ENCODE data around the gene GPATCH1. TPM values are rescaled to one million over a fixed set of nuclear protein-coding genes. Genes with fewer than 3 reads are reported as not detected.

GPATCH1 gene
- total RNA-seq, 2 experiments from 2014 or later = 12.7 to 13.6 TPM

DNA sequence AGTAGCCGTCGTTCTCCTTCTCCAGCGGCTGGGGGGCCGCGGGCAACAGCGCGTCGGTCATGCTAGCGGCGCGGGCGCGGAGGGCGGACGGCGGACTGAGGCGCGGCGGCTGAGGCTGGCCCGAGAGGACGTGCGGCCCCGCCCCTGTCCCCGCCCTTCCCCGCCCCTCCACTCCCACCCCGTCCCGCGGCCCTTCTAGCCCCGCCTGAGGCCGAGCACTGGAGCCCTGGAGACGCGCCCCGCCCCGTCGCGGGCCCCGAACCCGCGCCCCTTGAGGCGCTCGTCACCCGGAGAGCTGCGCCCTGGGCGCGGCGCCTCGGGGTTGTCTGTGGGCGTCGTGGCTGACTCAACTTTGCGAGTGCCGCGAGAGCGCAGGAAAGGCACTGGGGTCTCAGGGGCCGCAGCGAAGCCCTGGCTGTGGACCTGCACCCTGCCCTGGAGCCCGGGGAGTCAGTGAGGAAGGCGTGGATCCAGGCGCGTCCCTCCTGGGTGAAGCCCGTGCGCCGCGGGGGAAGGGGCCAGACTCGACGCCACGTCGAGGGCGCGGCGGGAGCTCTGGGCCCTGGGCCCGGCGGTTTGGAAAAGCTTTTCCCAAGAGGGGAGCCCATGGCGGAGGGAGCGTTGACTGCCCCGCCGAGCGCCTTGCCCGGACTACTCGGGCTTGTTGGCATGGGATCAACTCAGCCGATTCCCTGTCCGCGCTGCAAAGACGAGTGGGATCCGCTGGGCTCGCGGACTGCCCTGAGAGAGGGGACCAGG lies 16.0 kb upstream of the GPATCH1 start, which contains the start of gene RHPN2:
Gene RHPN2, minus strand, starts transcription at position 97 of the 759 bp plus-strand sequence. Its CDS starts 36 bp downstream, at position 61.
- H3K4me1 Mint-ChIP-seq (ENCODE audit: low read depth) = peaks cover 9% of the 10 kb centered on the region

DNA sequence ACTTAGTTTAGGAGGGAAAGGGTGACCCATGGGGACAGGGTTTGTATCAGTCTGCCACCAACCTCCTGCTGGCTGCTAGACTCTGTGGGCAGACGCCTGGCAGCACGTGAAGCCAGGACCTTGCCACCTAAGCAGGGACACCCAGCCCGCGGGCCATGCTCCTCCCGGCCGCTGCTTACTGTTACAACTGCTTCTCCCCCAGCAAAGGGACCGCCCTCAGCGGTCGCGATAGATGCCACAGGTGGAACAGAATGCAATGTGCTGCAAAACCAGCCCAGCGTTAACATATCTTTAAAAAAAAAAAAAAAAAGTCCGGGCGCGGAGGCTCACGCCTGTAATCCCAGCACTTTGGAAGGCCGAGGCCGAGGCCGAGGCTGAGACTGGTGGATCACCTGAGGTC lies 14.4 kb upstream of the GPATCH1 start:
- no peaks in the 10 kb centered on the region for H3K9me3 Mint-ChIP-seq (ENCODE audit: insufficient read depth)
- ATAC-seq (no peak), DNase-seq (no peak)
- ChIA-PET CTCF (no interaction called here), POLR2A (no interaction called here)
- peaks cover 9% of the 10 kb centered on the region for H3K4me1 Mint-ChIP-seq (ENCODE audit: low read depth)
- H3K4me3 Mint-ChIP-seq = no peak overlapping the region
- peaks cover 19% of the 10 kb centered on the region for H3K27me3 Mint-ChIP-seq (ENCODE audit: low read depth)
- H3K36me3 Mint-ChIP-seq (ENCODE audit: low read depth) = no peaks in the 10 kb centered on the region
- no peak overlapping the region for H3K27ac Mint-ChIP-seq

More for the DNA sequence above, 16.0 kb upstream of the GPATCH1 start, which contains the start of gene RHPN2:
- H3K9me3 Mint-ChIP-seq (ENCODE audit: insufficient read depth) = no peaks in the 10 kb centered on the region
- H3K27me3 Mint-ChIP-seq (ENCODE audit: low read depth) = peaks cover 23% of the 10 kb centered on the region
- no peaks in the 10 kb centered on the region for H3K36me3 Mint-ChIP-seq (ENCODE audit: low read depth)
- POLR2A ChIA-PET = no interaction called here
- CTCF ChIA-PET = no interaction called here
- ATAC-seq = peak; percentile 92
- peak; percentile 64 for DNase-seq
- peak within 1 kb of the TSS; percentile 63 for H3K4me3 Mint-ChIP-seq
- no peak within 1 kb of the TSS for H3K27ac Mint-ChIP-seq

DNA sequence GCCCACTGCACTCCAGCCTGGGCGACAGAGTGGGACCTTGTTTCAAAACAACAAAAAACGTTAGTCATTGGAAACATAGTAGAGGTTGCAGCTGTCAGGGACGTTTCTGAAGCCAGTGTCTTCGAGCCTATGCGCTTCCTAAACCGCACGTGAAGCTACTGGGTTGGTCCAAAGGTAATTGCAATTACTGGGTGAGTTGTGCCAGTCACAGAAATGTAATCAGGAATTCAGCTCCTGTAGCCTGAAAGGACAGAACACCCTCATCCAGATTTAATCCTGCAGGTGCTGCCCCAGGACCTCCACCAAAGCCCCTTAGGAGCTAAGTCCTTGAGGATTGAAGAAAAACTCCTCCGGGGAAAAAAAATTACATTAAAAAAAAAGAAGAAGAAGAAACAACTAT lies 13.9 kb upstream of the GPATCH1 start:
- Mint-ChIP-seq H3K27ac (no peak overlapping the region), H3K4me3 (no peak overlapping the region), H3K9me3 (ENCODE audit: insufficient read depth) (no peaks in the 10 kb centered on the region), H3K36me3 (ENCODE audit: low read depth) (no peaks in the 10 kb centered on the region), H3K4me1 (ENCODE audit: low read depth) (peaks cover 9% of the 10 kb centered on the region), H3K27me3 (ENCODE audit: low read depth) (peaks cover 19% of the 10 kb centered on the region)
- CTCF ChIA-PET = no interaction called here
- ATAC-seq = no peak
- DNase-seq = no peak
- POLR2A ChIA-PET = interaction anchor here (0.7 kb wide), 1 partner anchor 258 kb away, joined by 3 read pairs; no protein-coding TSS in a partner anchor

DNA sequence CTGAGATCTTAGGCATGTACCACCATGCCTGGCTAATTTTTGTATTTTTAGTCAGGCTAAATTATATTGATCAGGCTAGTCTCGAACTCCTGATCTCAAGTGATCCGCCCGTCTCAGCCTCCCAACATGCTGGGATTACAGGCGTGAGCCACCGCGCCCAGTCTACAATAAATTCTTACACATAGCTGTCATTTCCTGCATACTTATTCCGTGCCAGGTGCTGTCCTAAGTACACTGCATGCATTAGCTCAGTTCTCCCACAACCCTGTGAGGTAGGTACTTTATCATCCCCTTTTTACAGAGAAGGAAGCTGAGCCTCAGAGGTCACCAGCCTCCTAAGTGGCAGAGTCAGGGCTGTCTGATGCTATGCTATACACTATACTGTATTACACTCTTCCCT lies 9.1 kb upstream of the GPATCH1 start:
- ATAC-seq (no peak), DNase-seq (no peak)
- H3K27me3 Mint-ChIP-seq (ENCODE audit: low read depth) = peaks cover 2% of the 10 kb centered on the region
- no peaks in the 10 kb centered on the region for H3K4me1 Mint-ChIP-seq (ENCODE audit: low read depth)
- H3K9me3 Mint-ChIP-seq (ENCODE audit: insufficient read depth) = no peaks in the 10 kb centered on the region
- no peaks in the 10 kb centered on the region for H3K36me3 Mint-ChIP-seq (ENCODE audit: low read depth)
- ChIA-PET POLR2A (no interaction called here), CTCF (interaction anchor here (1.0 kb wide), 1 partner anchor 31 kb away, joined by 3 read pairs; no protein-coding TSS in a partner anchor)
- H3K27ac Mint-ChIP-seq = no peak overlapping the region
- H3K4me3 Mint-ChIP-seq = no peak overlapping the region

DNA sequence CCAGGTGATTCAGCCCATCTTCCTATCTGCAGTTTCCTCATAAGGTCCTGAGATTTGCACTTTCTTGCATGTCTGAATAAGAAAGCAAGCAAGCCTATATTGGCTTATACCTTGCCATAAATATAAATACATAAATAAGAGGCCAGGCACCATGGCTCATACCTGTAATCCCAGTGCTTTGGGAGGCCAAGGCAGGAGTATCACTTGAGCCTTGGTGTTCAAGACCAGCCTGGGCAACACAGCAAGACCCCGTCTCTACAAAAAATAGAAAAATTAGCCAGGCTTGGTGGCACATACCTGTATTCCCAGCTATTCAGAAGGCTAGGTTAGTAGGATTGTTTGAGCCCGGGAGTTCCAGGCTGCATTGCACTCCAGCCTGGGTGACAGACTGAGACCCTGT lies 5.5 kb upstream of the GPATCH1 start:
- Mint-ChIP-seq H3K36me3 (ENCODE audit: low read depth) (no peaks in the 10 kb centered on the region), H3K27me3 (ENCODE audit: low read depth) (no peaks in the 10 kb centered on the region), H3K9me3 (ENCODE audit: insufficient read depth) (no peaks in the 10 kb centered on the region), H3K27ac (no peak overlapping the region), H3K4me3 (no peak overlapping the region), H3K4me1 (ENCODE audit: low read depth) (peaks cover 8% of the 10 kb centered on the region)
- ChIA-PET POLR2A (no interaction called here), CTCF (no interaction called here)
- DNase-seq = no peak
- no peak for ATAC-seq

DNA sequence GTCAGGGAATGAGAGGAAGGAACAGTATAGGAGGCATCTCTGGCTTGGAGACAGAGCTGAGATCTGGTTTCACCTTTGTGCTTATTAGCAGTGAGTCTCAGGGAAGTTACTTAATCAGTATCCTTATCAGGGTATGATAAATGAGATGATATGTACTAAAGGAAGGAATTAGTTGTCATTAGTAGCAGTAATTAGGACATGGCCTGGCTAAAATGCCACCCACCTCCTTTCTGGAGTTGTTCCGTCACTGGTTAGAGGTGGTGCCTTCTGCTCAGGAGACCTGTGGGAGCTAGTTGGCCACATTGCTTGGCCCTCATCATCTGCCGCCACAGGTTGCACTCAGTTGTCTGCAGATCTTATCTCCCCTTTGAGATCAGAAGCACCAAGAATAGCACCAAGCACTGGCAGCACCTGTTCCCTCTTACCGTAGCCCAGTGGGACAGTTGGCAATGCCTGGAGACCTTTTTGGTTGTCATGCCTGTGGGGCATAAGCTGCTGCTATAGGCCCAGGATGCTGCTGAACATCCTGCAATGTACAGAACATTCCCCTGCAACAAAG lies 4.7 kb downstream of the GPATCH1 start:
- peaks cover 19% of the 10 kb centered on the region for H3K4me1 Mint-ChIP-seq (ENCODE audit: low read depth)
- ChIA-PET POLR2A (interaction anchor here (0.6 kb wide), 1 partner anchor 153 kb away, joined by 3 read pairs; no protein-coding TSS in a partner anchor), CTCF (interaction anchor here (0.7 kb wide), 1 partner anchor 110 kb away, joined by 3 read pairs; no protein-coding TSS in a partner anchor)
- peaks cover 16% of the 10 kb centered on the region for H3K36me3 Mint-ChIP-seq (ENCODE audit: low read depth)
- DNase-seq (no peak), ATAC-seq (no peak)
- no peak overlapping the region for H3K27ac Mint-ChIP-seq
- no peaks in the 10 kb centered on the region for H3K27me3 Mint-ChIP-seq (ENCODE audit: low read depth)
- H3K4me3 Mint-ChIP-seq = no peak overlapping the region
- H3K9me3 Mint-ChIP-seq (ENCODE audit: insufficient read depth) = no peaks in the 10 kb centered on the region

DNA sequence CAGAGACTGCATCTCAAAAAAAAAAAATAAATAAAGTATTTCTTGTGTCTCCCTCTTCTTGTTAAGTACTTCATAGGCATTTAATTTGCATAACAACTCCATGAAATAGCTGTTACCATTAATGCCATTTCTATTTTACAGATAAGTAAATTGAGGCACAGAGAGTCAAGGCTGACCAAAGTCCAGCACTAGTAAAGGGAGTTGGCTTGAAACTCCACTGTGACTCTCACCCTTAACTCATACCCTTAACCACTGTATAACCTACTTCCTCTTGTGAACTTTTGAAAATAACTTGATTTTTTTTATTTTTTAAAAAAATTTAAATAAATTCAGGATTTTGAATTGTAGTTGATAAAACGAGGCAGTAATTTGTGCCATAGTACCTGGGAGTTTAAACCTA lies 6.0 kb downstream of the GPATCH1 start:
- Mint-ChIP-seq H3K4me3 (no peak overlapping the region), H3K4me1 (ENCODE audit: low read depth) (peaks cover 7% of the 10 kb centered on the region), H3K27ac (no peak overlapping the region), H3K9me3 (ENCODE audit: insufficient read depth) (no peaks in the 10 kb centered on the region), H3K27me3 (ENCODE audit: low read depth) (no peaks in the 10 kb centered on the region), H3K36me3 (ENCODE audit: low read depth) (peaks cover 18% of the 10 kb centered on the region)
- CTCF ChIA-PET = no interaction called here
- DNase-seq (no peak), ATAC-seq (no peak)
- POLR2A ChIA-PET = no interaction called here

DNA sequence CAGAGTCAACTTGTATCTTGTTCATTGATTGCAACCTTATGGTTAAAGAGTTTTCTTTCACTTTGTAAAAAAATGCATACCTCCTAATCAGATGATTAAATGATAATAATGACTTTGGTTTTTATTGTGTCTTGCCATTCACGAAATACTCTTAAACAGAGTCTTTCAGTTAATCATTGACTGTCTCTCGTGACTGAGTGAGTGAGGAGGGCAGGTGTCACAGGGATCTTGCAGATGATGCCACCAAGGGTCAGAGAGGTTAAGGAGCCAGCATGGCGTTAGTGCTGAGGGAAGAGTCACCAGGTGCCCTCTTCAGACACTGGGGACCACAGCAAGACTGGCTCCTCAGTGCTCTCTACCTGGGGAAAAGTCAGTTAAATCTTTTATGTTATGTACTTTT lies 8.0 kb downstream of the GPATCH1 start:
- Mint-ChIP-seq H3K36me3 (ENCODE audit: low read depth) (peaks cover 26% of the 10 kb centered on the region), H3K9me3 (ENCODE audit: insufficient read depth) (no peaks in the 10 kb centered on the region), H3K27me3 (ENCODE audit: low read depth) (no peaks in the 10 kb centered on the region), H3K27ac (no peak overlapping the region), H3K4me1 (ENCODE audit: low read depth) (no peaks in the 10 kb centered on the region), H3K4me3 (no peak overlapping the region)
- CTCF ChIA-PET = no interaction called here
- POLR2A ChIA-PET = no interaction called here
- no peak for ATAC-seq
- no peak for DNase-seq

DNA sequence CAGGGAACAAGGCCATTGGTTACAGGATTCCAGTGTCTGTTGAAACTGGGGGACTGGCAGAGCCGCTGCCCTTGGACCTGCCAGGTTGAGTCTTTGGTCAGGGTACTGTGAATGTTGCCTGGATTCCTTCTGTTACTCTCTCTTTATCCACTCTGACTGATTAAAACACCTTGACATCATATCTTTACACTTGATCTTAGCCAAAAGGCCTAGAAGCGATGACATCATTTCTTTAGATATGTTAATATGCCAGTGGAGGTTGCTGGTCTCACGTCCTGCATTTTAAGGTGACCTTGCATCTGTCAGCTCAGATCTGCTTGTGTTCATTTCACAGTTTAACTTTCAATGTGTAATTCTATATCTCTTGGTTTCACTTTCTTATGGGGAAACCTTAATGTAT lies 9.2 kb downstream of the GPATCH1 start:
- ATAC-seq (no peak), DNase-seq (no peak)
- Mint-ChIP-seq H3K9me3 (ENCODE audit: insufficient read depth) (no peaks in the 10 kb centered on the region), H3K27me3 (ENCODE audit: low read depth) (no peaks in the 10 kb centered on the region), H3K36me3 (ENCODE audit: low read depth) (peaks cover 34% of the 10 kb centered on the region), H3K4me3 (no peak overlapping the region), H3K27ac (no peak overlapping the region), H3K4me1 (ENCODE audit: low read depth) (no peaks in the 10 kb centered on the region)
- ChIA-PET POLR2A (no interaction called here), CTCF (interaction anchor here (1.2 kb wide), 1 partner anchor 70 kb away, joined by 3 read pairs; no protein-coding TSS in a partner anchor)

DNA sequence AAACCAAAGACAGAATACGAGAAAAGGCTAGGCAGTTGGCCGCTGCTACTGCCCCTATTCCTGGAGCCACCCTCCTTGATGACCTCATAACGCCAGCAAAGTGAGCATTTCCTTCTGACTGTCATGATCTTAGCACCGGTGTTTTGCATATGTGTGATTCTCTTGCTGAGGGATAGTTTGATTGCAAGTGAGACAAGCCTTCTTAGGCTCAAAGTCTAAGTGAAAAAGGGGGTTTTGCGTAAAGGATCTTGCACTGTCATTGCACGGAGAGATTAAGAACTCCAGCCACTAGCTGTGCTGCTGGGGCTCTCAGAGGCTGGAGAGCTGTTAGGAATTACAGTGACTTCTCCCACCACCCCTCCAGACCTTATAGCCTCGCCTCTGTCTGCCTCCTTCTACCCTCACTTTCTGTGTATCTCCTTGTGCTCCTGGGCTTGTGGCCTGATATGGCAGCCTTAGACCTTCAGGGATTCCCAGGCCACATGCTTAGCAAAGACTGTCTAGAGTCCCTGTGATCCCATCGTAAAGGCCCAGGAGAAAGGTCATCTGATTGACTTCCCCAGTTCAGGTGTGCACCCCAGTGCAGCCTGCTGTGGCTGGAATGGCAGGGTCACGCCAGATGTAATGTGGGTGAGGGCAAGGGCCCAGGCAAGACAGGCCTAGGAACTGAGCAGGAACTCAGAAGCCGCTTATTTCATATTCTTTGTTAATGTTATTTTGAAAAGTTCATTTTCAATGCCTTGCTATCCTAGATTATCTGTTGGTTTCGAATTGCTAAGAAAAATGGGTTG lies 12.6 kb downstream of the GPATCH1 start:
- H3K27ac Mint-ChIP-seq = no peak overlapping the region
- H3K27me3 Mint-ChIP-seq (ENCODE audit: low read depth) = no peaks in the 10 kb centered on the region
- POLR2A ChIA-PET = no interaction called here
- no peaks in the 10 kb centered on the region for H3K4me1 Mint-ChIP-seq (ENCODE audit: low read depth)
- peaks cover 56% of the 10 kb centered on the region for H3K36me3 Mint-ChIP-seq (ENCODE audit: low read depth)
- no peak for DNase-seq
- no peak for ATAC-seq
- no peak overlapping the region for H3K4me3 Mint-ChIP-seq
- no peaks in the 10 kb centered on the region for H3K9me3 Mint-ChIP-seq (ENCODE audit: insufficient read depth)
- CTCF ChIA-PET = interaction anchor here (0.6 kb wide), 1 partner anchor 60 kb away, joined by 3 read pairs; no protein-coding TSS in a partner anchor

DNA sequence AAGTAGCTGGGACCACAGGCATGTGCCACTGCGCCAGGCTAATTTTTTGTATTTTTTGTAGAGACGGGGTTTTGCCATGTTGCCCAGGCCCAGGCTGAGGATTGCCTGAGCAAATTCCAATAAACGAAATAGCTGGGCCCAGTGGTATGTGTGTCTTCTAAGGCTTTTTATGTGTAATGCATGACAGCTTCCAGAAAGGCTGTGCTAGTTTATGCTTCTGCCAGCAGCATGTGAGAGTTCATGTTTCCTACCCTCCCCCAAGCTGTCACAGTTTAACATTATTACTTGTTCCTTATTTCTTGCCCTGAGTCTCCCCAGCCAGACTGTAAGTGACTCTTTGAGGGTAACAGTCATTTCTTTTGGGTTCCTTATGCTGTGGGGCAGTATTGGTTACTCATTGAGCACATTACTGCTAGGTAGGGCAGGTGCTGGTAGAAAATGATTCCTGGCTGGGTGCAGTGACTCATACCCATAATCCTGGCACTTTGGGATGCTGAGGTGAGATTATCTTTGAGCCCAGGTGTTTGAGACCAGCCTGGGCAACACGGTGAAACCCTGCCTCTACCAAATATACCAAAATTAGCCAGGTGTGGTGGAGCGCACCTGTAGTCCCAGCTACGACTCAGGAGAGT lies 13.6 kb downstream of the GPATCH1 start:
- Mint-ChIP-seq H3K27ac (no peak overlapping the region), H3K9me3 (ENCODE audit: insufficient read depth) (no peaks in the 10 kb centered on the region), H3K4me3 (no peak overlapping the region), H3K27me3 (ENCODE audit: low read depth) (no peaks in the 10 kb centered on the region), H3K36me3 (ENCODE audit: low read depth) (peaks cover 57% of the 10 kb centered on the region), H3K4me1 (ENCODE audit: low read depth) (no peaks in the 10 kb centered on the region)
- CTCF ChIA-PET = interaction anchor here (0.6 kb wide), 1 partner anchor 61 kb away, joined by 3 read pairs; no protein-coding TSS in a partner anchor
- POLR2A ChIA-PET = no interaction called here
- no peak for ATAC-seq
- no peak for DNase-seq
